Adrenal gland (tissue), 5 donors: ENCODE results near the gene CACNB4.

Experiments
- POLR2A ChIP-seq, 2 donors: fragments of 450-650 bp; IDR thresholded peaks; one replicate each; pipeline ENCODE4 v1.6.1; 2017; ENCODE audit warnings: antibody characterized with exemption in 2 of 2, mild to moderate bottlenecking in 2 of 2, moderate library complexity in 1 of 2
- TF ChIP-seq, protein P1 (sequence below), 6 experiments: fragments of 450-650 bp in 4 of 6; fragments of 200-600 bp in 2 of 6; sonication (generic) in 1 of 6; IDR thresholded peaks; 1 replicate in 5 of 6; 2 replicates in 1 of 6; pipeline versions ENCODE4 v1.5.1 to v1.8.0; 2016 to 2021; ENCODE audit warnings: antibody characterized with exemption in 6 of 6, mild to moderate bottlenecking in 2 of 6, moderate library complexity in 1 of 6
- donor health status: DM: no; HTN: no; CAD: no.

- TF ChIP-seq POLR2A (IDR thresholded peaks at IDR 0.05), result no peak
- TF ChIP-seq, protein P1, sequence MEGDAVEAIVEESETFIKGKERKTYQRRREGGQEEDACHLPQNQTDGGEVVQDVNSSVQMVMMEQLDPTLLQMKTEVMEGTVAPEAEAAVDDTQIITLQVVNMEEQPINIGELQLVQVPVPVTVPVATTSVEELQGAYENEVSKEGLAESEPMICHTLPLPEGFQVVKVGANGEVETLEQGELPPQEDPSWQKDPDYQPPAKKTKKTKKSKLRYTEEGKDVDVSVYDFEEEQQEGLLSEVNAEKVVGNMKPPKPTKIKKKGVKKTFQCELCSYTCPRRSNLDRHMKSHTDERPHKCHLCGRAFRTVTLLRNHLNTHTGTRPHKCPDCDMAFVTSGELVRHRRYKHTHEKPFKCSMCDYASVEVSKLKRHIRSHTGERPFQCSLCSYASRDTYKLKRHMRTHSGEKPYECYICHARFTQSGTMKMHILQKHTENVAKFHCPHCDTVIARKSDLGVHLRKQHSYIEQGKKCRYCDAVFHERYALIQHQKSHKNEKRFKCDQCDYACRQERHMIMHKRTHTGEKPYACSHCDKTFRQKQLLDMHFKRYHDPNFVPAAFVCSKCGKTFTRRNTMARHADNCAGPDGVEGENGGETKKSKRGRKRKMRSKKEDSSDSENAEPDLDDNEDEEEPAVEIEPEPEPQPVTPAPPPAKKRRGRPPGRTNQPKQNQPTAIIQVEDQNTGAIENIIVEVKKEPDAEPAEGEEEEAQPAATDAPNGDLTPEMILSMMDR (IDR thresholded peaks at IDR 0.05), result no peak
Observed at GRCh38 chr2:152037743-152038435, 61.0 kb downstream of the CACNB4 start.
